CD4-positive, alpha-beta T cell treated with Interleukin-17A for 4 hours (primary cell): ENCODE results near the gene TPRG1L.

Experiments used
- DNase-seq: peaks from one replicate; pipeline ENCODE4 v3.0.0-alpha.2; 2020; ENCODE audit warnings: mixed read lengths

The TPRG1L gene

GRCh38 chr1:3630161-3630611 is 5.4 kb downstream of the TPRG1L start:
- DNase-seq: no peak

- DNase-seq: no peak
These were observed 6.1 kb downstream of the TPRG1L start for GRCh38 chr1:3630914-3631313.

- DNase-seq: no peak
These were observed 6.8 kb downstream of the TPRG1L start for GRCh38 chr1:3631320-3632260.

GRCh38 chr1:3632298-3632697 is 7.5 kb downstream of the TPRG1L start:
- DNase-seq: no peak

- DNase-seq: no peak
These were observed 8.0 kb downstream of the TPRG1L start for GRCh38 chr1:3632716-3633343.

GRCh38 chr1:3633344-3634058 is 8.7 kb downstream of the TPRG1L start:
- DNase-seq: no peak

- no peak for DNase-seq
These were observed 9.4 kb downstream of the TPRG1L start for GRCh38 chr1:3634059-3634800.

GRCh38 chr1:3636080-3636479 is 11.3 kb downstream of the TPRG1L start:
- DNase-seq: no peak

GRCh38 chr1:3636531-3636930 is 11.7 kb downstream of the TPRG1L start:
- DNase-seq: no peak

GRCh38 chr1:3638027-3638426 is 13.2 kb downstream of the TPRG1L start:
- DNase-seq: no peak

- no peak for DNase-seq
These were observed 13.9 kb downstream of the TPRG1L start for GRCh38 chr1:3638676-3639075.

- DNase-seq: no peak
These were observed 14.6 kb downstream of the TPRG1L start for GRCh38 chr1:3639397-3639911.

- no peak for DNase-seq
These were observed 15.5 kb downstream of the TPRG1L start for GRCh38 chr1:3640121-3640837.

GRCh38 chr1:3641046-3641760 is 16.4 kb downstream of the TPRG1L start:
- no peak for DNase-seq

GRCh38 chr1:3641816-3642215 is 17.0 kb downstream of the TPRG1L start:
- no peak for DNase-seq

- no peak for DNase-seq
These were observed 18.3 kb downstream of the TPRG1L start for GRCh38 chr1:3642919-3643675.

GRCh38 chr1:3644273-3644672 is 19.5 kb downstream of the TPRG1L start:
- DNase-seq: no peak

- no peak for DNase-seq
These were observed 20.4 kb downstream of the TPRG1L start for GRCh38 chr1:3645247-3645646.

- DNase-seq: no peak
These were observed 21.0 kb downstream of the TPRG1L start for GRCh38 chr1:3645666-3646355.

GRCh38 chr1:3646596-3646995 is 21.8 kb downstream of the TPRG1L start:
- no peak for DNase-seq
